Body of pancreas (tissue), 4 donors: ENCODE measurements around the gene SMG7. TPM values are rescaled to one million over a fixed set of nuclear protein-coding genes. Genes with fewer than 3 reads are reported as not detected.
A peak's percentile ranks its signal among the peaks of the same experiment; 100 is the strongest.

ENCODE experiments used
- ATAC-seq: fragments of 150-250 bp; one replicate; pipeline ENCODE4 v1.9.1; 2016
- DNase-seq, 4 donors: peaks; one replicate each; pipeline ENCODE4 v3.0.0-alpha.2; 2019
- H3K27ac ChIP-seq, 4 donors: fragments of 200-600 bp; sonication (generic); 1 replicate in 3 of 4; 2 replicates in 1 of 4; pipeline versions ENCODE4 v1.5.1 to v1.6.1; 2016 to 2019; ENCODE audit warnings: mild to moderate bottlenecking in 1 of 4, mixed read lengths in 1 of 4, moderate library complexity in 1 of 4
- H3K27me3 ChIP-seq, 2 donors: fragments of 200-600 bp; sonication (generic); one replicate each; pipeline ENCODE4 v1.6.0; 2016; ENCODE audit warnings: mild to moderate bottlenecking in 1 of 2
- H3K36me3 ChIP-seq, 2 donors: fragments of 200-600 bp; sonication (generic); replicated peaks in 1 of 2; 2 replicates each; pipeline ENCODE4 v1.5.1; 2016; ENCODE audit warnings: low read depth in 2 of 2; ENCODE audit not compliant: insufficient read depth in 1 of 2
- H3K4me1 ChIP-seq: fragments of 200-600 bp; sonication (generic); one replicate; pipeline ENCODE4 v1.6.0; 2016
- H3K4me3 ChIP-seq, 2 donors: fragments of 200-600 bp; sonication (generic); 1 replicate in 1 of 2; 2 replicates in 1 of 2; pipeline ENCODE4 v1.5.1; 2016 to 2019
- H3K9me3 ChIP-seq, 3 donors: fragments of 200-600 bp; sonication (generic); 1 replicate in 2 of 3; 2 replicates in 1 of 3; pipeline ENCODE4 v1.5.1; 2016
- CTCF ChIP-seq, 7 experiments: fragments of 450-650 bp in 4 of 7; fragments of 200-600 bp in 3 of 7; sonication (generic) in 3 of 7; IDR thresholded peaks; one replicate each; pipeline ENCODE4 v1.5.1; 2016 to 2019; ENCODE audit warnings: antibody characterized with exemption in 7 of 7
- POLR2A ChIP-seq, 3 donors: fragments of 450-650 bp; IDR thresholded peaks; one replicate each; pipeline ENCODE4 v1.6.1; 2016; ENCODE audit warnings: antibody characterized with exemption in 3 of 3, mild to moderate bottlenecking in 2 of 3
- WGBS, 2 donors: methylation state at CpG; one replicate each; pipeline ENCODE4 v1.1.5; 2017; 5-methylcytosine and 5-hydroxymethylcytosine counted together
- intact Hi-C: fragments of 100-400 bp; cut with DNase I; formaldehyde crosslinking; loops from one replicate; pipeline ENCODE4 v1.15.1; 2023
- total RNA-seq, 2 donors: library from RNA; depleted of rRNA; stranded (reverse); fragments of >200 nt; gene quantifications; one replicate each; pipeline ENCODE4 v1.1.0, GENCODE V29; 2016

SMG7 gene
- total RNA-seq, 2 donors from 2014 or later, result 22.4 to 34.2 TPM

- Histone ChIP-seq H3K27ac (no peak overlapping the region), H3K4me1 (no peaks in the 10 kb centered on the region), H3K27me3 (no peaks in the 10 kb centered on the region), H3K9me3 (no peaks in the 10 kb centered on the region), H3K36me3 (no peaks in the 10 kb centered on the region), H3K4me3 (no peak overlapping the region)
- WGBS, 2 donors, result 75 to 80% methylated on average over 5 of the region's 5 CpGs
- ATAC-seq, result no peak
- TF ChIP-seq CTCF (IDR thresholded peaks at IDR 0.05) (no peak), POLR2A (IDR thresholded peaks at IDR 0.05) (no peak)
- DNase-seq, result no peak
- intact Hi-C loops, result no loop called here
Observed at GRCh38 chr1:183596500-183596899, 124.2 kb downstream of the SMG7 start.

GRCh38 chr1:183597656-183598347, 125.5 kb downstream of the SMG7 start:
- H3K4me3 ChIP-seq, result no peak overlapping the region

GRCh38 chr1:183598386-183598785, 126.1 kb downstream of the SMG7 start:
- Histone ChIP-seq H3K4me1 (no peaks in the 10 kb centered on the region), H3K4me3 (no peak overlapping the region), H3K36me3 (no peaks in the 10 kb centered on the region), H3K27ac (no peak overlapping the region), H3K9me3 (no peaks in the 10 kb centered on the region), H3K27me3 (no peaks in the 10 kb centered on the region)
- 48 to 53% methylated on average over 2 of the region's 2 CpGs for WGBS, 2 donors
- no peak for ATAC-seq
- intact Hi-C loops, result no loop called here
- no peak for DNase-seq
- TF ChIP-seq POLR2A (IDR thresholded peaks at IDR 0.05) (no peak), CTCF (IDR thresholded peaks at IDR 0.05) (no peak)

More at GRCh38 chr1:183597656-183598347, 125.5 kb downstream of the SMG7 start:
- no peaks in the 10 kb centered on the region for H3K27me3 ChIP-seq
- DNase-seq (no peak), ATAC-seq (no peak)
- 78 to 83% methylated on average over 5 of the region's 5 CpGs for WGBS, 2 donors
- no peaks in the 10 kb centered on the region for H3K9me3 ChIP-seq
- H3K36me3 ChIP-seq, result no peaks in the 10 kb centered on the region
- H3K27ac ChIP-seq, result no peak overlapping the region
- TF ChIP-seq CTCF (IDR thresholded peaks at IDR 0.05), result no peak
- TF ChIP-seq POLR2A (IDR thresholded peaks at IDR 0.05), result no peak
- intact Hi-C loops, result no loop called here
- H3K4me1 ChIP-seq, result no peaks in the 10 kb centered on the region

GRCh38 chr1:183600136-183600535, 127.8 kb downstream of the SMG7 start:
- intact Hi-C loops, result no loop called here
- no peak overlapping the region for H3K4me3 ChIP-seq
- no peaks in the 10 kb centered on the region for H3K27me3 ChIP-seq
- TF ChIP-seq CTCF (IDR thresholded peaks at IDR 0.05) (no peak), POLR2A (IDR thresholded peaks at IDR 0.05) (no peak)
- 79 to 82% methylated on average over 3 of the region's 3 CpGs for WGBS, 2 donors
- no peaks in the 10 kb centered on the region for H3K4me1 ChIP-seq
- H3K9me3 ChIP-seq, result no peaks in the 10 kb centered on the region
- peak in 1 of 4 donors; percentile 47 for DNase-seq
- no peak for ATAC-seq
- H3K27ac ChIP-seq, result no peak overlapping the region
- H3K36me3 ChIP-seq, result no peaks in the 10 kb centered on the region

GRCh38 chr1:183600634-183601033, 128.3 kb downstream of the SMG7 start:
- no peak overlapping the region for H3K27ac ChIP-seq
- no peak overlapping the region for H3K4me3 ChIP-seq
- H3K27me3 ChIP-seq, result no peaks in the 10 kb centered on the region
- DNase-seq (no peak), ATAC-seq (no peak)
- H3K4me1 ChIP-seq, result no peaks in the 10 kb centered on the region
- H3K9me3 ChIP-seq, result no peaks in the 10 kb centered on the region
- WGBS, 2 donors, result 70 to 93% methylated on average over 3 of the region's 3 CpGs
- H3K36me3 ChIP-seq, result no peaks in the 10 kb centered on the region
- intact Hi-C loops, result no loop called here
- TF ChIP-seq POLR2A (IDR thresholded peaks at IDR 0.05) (no peak), CTCF (IDR thresholded peaks at IDR 0.05) (no peak)
